GM18858 (cell line): ENCODE data around the gene OR13C9.
"Not testable (repeated sequence)": the region's sequence is repeated elsewhere in the genome, so short reads cannot be mapped to it uniquely, and the experiment has no call there.

Source experiments
- ATAC-seq: cut with Tn5 transposase; IDR thresholded peaks from one replicate; pipeline ENCODE4 v1.9.1; 2021; ENCODE audit not compliant: unreplicated experiment

Gene OR13C9

GRCh38 chr9:104618104-104618503 lies at the start of gene OR13C9:
OR13C9 (minus strand) TSS chr9:104618204; CDS start chr9:104618204, 0 bp downstream.
- ATAC-seq, result no peak

DNA sequence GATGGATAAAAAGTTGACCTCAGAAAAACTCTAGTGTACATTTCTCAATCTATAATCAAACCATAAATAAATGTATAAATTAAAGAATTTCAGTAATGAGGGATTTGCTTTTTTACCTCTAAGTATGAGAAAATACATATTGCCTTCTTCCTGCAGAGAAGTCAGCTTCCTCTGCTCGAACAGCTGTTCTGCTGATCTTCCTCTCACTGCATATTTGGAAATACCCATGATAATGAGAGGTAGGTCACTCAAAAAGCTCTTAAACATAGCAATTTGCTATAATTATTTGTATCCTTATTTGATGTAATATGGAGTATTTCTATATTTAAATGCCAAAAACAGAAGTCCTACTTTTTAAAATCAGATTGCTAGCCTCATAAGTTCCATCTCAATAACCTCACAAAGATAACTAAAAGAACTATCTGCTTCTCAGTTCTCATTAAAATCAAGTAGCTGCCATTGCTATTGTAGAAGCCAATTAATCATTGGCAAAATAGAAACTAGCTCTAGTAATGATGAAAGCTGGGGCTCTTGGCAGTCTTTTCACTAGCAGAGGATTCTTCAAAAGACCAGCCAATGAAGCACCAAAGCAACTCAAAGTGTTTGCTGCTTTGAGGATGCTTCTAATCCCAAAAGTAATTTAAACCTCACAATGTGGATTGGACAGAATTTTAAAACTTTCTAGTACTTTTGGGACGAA lies 40.6 kb upstream of the OR13C9 start:
- ATAC-seq, result no peak

GRCh38 chr9:104635456-104635855 lies 17.5 kb upstream of the OR13C9 start:
- ATAC-seq, result no peak

- no peak for ATAC-seq
Observed at GRCh38 chr9:104633976-104634520, 16.0 kb upstream of the OR13C9 start.

DNA sequence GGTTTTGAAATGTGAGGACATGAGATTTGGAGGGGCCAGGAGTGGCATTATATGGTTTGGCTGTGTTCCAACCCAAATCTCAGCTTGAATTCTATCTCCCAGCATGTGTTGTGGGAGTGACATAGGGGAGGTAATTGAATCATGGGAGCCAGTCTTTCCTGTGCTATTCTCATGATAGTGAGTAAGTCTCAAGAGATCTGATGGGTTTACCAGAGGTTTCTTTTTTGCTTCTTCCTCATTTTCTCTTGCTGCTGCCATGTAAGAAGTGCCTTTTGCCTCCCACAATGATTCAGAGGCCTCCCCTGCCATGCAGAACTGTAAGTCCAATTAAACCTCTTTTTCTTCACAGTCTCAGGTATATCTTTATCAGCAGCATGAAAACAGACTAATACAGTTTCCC lies 8.0 kb upstream of the OR13C9 start:
- not testable (repeated sequence) for ATAC-seq

DNA sequence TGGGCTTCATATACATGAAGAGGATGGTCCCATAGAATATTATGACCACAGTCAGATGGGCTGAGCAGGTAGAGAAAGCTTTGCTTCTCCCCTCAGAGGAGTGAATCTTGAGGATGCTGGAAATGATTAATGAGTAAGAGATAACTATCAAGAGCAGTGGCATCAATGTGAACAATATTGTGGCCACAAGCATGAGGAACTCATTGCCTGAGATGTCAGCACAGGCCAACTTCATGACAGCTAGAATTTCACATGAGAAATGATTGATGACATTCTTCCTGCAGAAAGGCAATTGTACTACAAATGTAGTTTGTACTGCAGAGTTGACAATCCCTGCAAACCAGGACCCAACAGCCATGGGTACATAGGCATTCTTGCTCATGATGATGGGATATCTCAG lies 586 bp downstream of the OR13C9 start:
- ATAC-seq, result no peak

DNA sequence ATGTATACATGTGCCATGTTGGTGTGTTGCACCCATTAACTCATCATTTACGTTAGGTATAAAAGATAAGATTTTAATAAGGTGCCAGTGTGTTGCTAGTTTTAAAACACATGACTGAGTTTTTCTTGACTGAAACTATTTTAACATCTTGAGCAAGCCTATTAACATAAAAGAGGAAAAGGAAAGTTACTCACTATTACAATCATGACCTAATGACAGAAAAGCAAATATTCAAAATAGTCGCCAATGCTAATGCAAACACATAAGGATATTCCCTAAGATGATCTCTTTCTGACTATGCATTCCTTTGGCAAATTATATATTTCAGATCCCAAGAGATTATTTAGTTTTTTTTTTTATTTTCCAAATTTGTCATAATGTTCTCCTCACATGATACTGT lies 6.8 kb downstream of the OR13C9 start:
- no peak for ATAC-seq

GRCh38 chr9:104608336-104608735 lies 9.7 kb downstream of the OR13C9 start:
- ATAC-seq, result no peak

GRCh38 chr9:104606152-104606551 lies 11.9 kb downstream of the OR13C9 start:
- no peak for ATAC-seq

- not testable (repeated sequence) for ATAC-seq
Observed at GRCh38 chr9:104605527-104605926, 12.5 kb downstream of the OR13C9 start, which contains the start of gene OR13C2. OR13C2 (minus strand) TSS chr9:104605627; CDS start chr9:104605627, 0 bp downstream.

- no peak for ATAC-seq
Observed at GRCh38 chr9:104604801-104605200, 13.2 kb downstream of the OR13C9 start.

GRCh38 chr9:104599313-104599712 lies 18.7 kb downstream of the OR13C9 start, which contains the start of gene OR13C5:
OR13C5 (minus strand) TSS chr9:104599413; CDS start chr9:104599413, 0 bp downstream.
- ATAC-seq, result not testable (repeated sequence)

DNA sequence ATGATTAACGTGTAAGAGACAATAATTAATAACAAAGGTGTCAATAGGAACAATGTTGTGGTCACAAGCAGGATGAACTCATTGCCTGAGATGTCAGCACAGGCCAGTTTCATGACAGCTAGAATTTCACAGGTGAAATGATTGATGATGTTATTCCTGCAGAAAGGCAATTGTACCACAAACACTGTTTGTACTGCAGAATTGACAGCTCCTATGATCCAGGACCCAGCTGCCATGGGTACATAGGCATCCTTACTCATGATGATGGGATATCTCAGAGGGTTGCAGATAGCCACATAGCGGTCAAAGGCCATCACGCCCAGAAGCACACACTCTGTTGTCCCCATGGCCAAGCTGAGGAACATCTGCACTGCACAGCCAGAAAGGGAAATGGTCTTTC lies 19.3 kb downstream of the OR13C9 start:
- not testable (repeated sequence) for ATAC-seq

DNA sequence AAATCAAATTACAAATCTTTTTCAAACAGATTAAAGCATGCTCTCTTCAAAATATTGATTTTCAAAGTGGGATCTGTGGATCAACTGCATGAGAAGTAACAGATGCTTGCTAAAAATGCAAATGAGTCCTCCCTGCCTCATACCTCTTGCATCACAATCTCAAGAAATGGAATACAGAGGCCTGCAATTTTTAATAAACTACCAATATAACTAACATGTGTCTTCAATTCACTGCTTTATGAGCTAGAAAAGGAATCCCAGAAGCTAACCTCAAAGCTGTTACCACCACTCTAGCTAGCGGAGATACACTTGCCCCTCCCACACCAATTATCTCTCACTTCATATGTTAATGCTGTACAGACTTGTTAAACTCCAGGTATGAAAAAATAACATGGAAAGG lies 28.4 kb downstream of the OR13C9 start:
- no peak for ATAC-seq

GRCh38 chr9:104586496-104587180 lies 31.4 kb downstream of the OR13C9 start:
- no peak for ATAC-seq

DNA sequence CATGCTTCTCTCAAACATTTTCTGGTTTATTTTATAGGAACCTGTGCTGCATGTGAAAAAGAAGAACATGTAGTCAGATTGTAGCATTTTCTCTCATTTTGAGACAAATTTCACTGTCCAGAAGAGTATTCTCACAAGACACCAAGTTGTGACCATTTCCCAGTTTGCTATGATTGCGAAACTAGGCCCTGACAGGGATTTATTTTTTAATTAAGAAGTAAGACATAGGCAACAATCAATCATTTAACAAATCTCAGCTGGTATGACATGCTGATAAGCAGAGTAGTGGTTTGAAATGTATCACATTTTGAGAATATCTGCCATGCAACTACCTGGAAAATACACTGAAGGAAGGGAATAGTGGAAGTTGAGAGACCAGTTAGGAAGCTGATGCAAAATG lies 37.4 kb downstream of the OR13C9 start:
- no peak for ATAC-seq

- no peak for ATAC-seq
Observed at GRCh38 chr9:104577263-104577662, 40.7 kb downstream of the OR13C9 start.

- no peak for ATAC-seq
Observed at GRCh38 chr9:104575456-104575855, 42.5 kb downstream of the OR13C9 start.

- ATAC-seq, result no peak
Observed at GRCh38 chr9:104572612-104573011, 45.4 kb downstream of the OR13C9 start.

DNA sequence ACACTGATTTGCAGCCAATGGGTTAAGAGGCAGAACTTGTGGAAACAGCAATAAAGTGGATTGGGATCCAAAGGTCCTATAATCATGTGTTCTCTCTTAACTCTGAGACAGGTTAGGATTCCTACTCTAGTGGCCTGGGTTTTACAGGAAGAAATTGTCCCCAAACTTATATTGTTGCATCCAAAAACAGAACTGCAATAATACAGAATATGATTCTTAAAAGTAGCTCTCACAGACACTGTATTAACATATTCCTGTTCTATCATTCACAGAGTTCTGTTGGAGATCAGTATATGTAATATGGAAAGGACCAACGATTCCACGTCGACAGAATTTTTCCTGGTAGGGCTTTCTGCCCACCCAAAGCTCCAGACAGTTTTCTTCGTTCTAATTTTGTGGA lies 49.1 kb downstream of the OR13C9 start, which contains the start of gene OR13C8:
Gene OR13C8, plus strand, starts transcription at position 301 of the 400 bp plus-strand sequence. Its CDS starts 0 bp downstream, at position 301.
- no peak for ATAC-seq
